Ectodermal cell (in vitro differentiated cells): ENCODE data around the gene PPP2R5C.
"Not testable (repeated sequence)": the region's sequence is repeated elsewhere in the genome, so short reads cannot be mapped to it uniquely, and the experiment has no call there.

Experiments
- H3K27ac ChIP-seq: 2 replicates; pipeline ENCODE4 v1.7.0; 2013; ENCODE audit warnings: mild to moderate bottlenecking, low read depth, low read length; ENCODE audit not compliant: insufficient read depth, poor library complexity, severe bottlenecking
- H3K27me3 ChIP-seq: 2 replicates; pipeline ENCODE4 v1.7.0; 2013; ENCODE audit warnings: mild to moderate bottlenecking, low read length; ENCODE audit not compliant: insufficient read depth, control insufficient read depth, poor library complexity, severe bottlenecking
- H3K36me3 ChIP-seq: one replicate; pipeline ENCODE4 v1.7.0; 2013; ENCODE audit warnings: low read length; ENCODE audit not compliant: control insufficient read depth, insufficient read depth
- H3K4me1 ChIP-seq: one replicate; pipeline ENCODE4 v1.7.0; 2013; ENCODE audit warnings: low read length; ENCODE audit not compliant: control insufficient read depth, insufficient read depth
- H3K4me3 ChIP-seq: 2 replicates; pipeline ENCODE4 v1.7.0; 2013; ENCODE audit warnings: low read depth, low read length, control low read depth; ENCODE audit not compliant: insufficient read depth
- H3K9me3 ChIP-seq: 2 replicates; pipeline ENCODE4 v1.7.0; 2013; ENCODE audit warnings: mild to moderate bottlenecking, low read length, moderate library complexity; ENCODE audit not compliant: control insufficient read depth
- WGBS, 2 experiments: methylation state at CpG; one replicate each; pipeline ENCODE4 v1.1.7; 2013; ENCODE audit warnings: missing lambda C conversion rate in 2 of 2; 5-methylcytosine and 5-hydroxymethylcytosine counted together

Gene PPP2R5C

GRCh38 chr14:101727611-101728366 lies 33.7 kb upstream of the PPP2R5C start:
- Histone ChIP-seq H3K4me1 (peaks cover 8% of the 10 kb centered on the region), H3K9me3 (no peaks in the 10 kb centered on the region), H3K27ac (no peak overlapping the region), H3K27me3 (no peaks in the 10 kb centered on the region), H3K4me3 (no peak overlapping the region), H3K36me3 (no peaks in the 10 kb centered on the region)
- 94 to 95% methylated on average over 7 of the region's 7 CpGs for WGBS, 2 experiments

GRCh38 chr14:101728367-101728742 lies 33.2 kb upstream of the PPP2R5C start:
- peaks cover 8% of the 10 kb centered on the region for H3K4me1 ChIP-seq
- H3K36me3 ChIP-seq: no peaks in the 10 kb centered on the region
- H3K9me3 ChIP-seq: no peaks in the 10 kb centered on the region
- H3K27ac ChIP-seq: no peak overlapping the region
- no peaks in the 10 kb centered on the region for H3K27me3 ChIP-seq
- 91 to 94% methylated on average over 10 of the region's 10 CpGs for WGBS, 2 experiments
- H3K4me3 ChIP-seq: no peak overlapping the region

- Histone ChIP-seq H3K27me3 (no peaks in the 10 kb centered on the region), H3K9me3 (no peaks in the 10 kb centered on the region), H3K27ac (no peak overlapping the region), H3K4me3 (no peak overlapping the region), H3K36me3 (no peaks in the 10 kb centered on the region), H3K4me1 (peaks cover 8% of the 10 kb centered on the region)
- WGBS, 2 experiments: 93 to 94% methylated on average over 6 of the region's 6 CpGs
These were observed 32.1 kb upstream of the PPP2R5C start for GRCh38 chr14:101729382-101729781.

GRCh38 chr14:101730157-101730556 lies 31.4 kb upstream of the PPP2R5C start:
- H3K4me3 ChIP-seq, H3K9me3 ChIP-seq, H3K36me3 ChIP-seq, H3K4me1 ChIP-seq, H3K27ac ChIP-seq, H3K27me3 ChIP-seq: not testable (repeated sequence)
- WGBS, 2 experiments: 92 to 93% methylated on average over 4 of the region's 4 CpGs

- no peak overlapping the region for H3K4me3 ChIP-seq
- H3K9me3 ChIP-seq: no peaks in the 10 kb centered on the region
- H3K36me3 ChIP-seq: no peaks in the 10 kb centered on the region
- no peak overlapping the region for H3K27ac ChIP-seq
- H3K4me1 ChIP-seq: peaks cover 8% of the 10 kb centered on the region
- no peaks in the 10 kb centered on the region for H3K27me3 ChIP-seq
- WGBS, 2 experiments: 85 to 90% methylated on average over 3 of the region's 3 CpGs
These were observed 30.8 kb upstream of the PPP2R5C start for GRCh38 chr14:101730626-101731186.

- Histone ChIP-seq H3K9me3 (no peaks in the 10 kb centered on the region), H3K36me3 (no peaks in the 10 kb centered on the region), H3K4me1 (peaks cover 8% of the 10 kb centered on the region), H3K27me3 (no peaks in the 10 kb centered on the region), H3K4me3 (no peak overlapping the region), H3K27ac (no peak overlapping the region)
- whole genome bisulfite sequencing, 2 experiments: 43 to 52% methylated on average over 16 of the region's 16 CpGs
These were observed 30.1 kb upstream of the PPP2R5C start for GRCh38 chr14:101731187-101732080.

GRCh38 chr14:101732118-101732517 lies 29.4 kb upstream of the PPP2R5C start:
- H3K36me3 ChIP-seq: no peaks in the 10 kb centered on the region
- peaks cover 8% of the 10 kb centered on the region for H3K4me1 ChIP-seq
- no peaks in the 10 kb centered on the region for H3K27me3 ChIP-seq
- H3K9me3 ChIP-seq: no peaks in the 10 kb centered on the region
- H3K27ac ChIP-seq: no peak overlapping the region
- H3K4me3 ChIP-seq: no peak overlapping the region
- WGBS, 2 experiments: 93 to 96% methylated on average over 5 of the region's 5 CpGs

- no peaks in the 10 kb centered on the region for H3K9me3 ChIP-seq
- no peaks in the 10 kb centered on the region for H3K27me3 ChIP-seq
- no peak overlapping the region for H3K4me3 ChIP-seq
- H3K27ac ChIP-seq: no peak overlapping the region
- peaks cover 8% of the 10 kb centered on the region for H3K4me1 ChIP-seq
- 92 to 95% methylated on average over 4 of the region's 4 CpGs for WGBS, 2 experiments
- H3K36me3 ChIP-seq: no peaks in the 10 kb centered on the region
These were observed 28.3 kb upstream of the PPP2R5C start for GRCh38 chr14:101733211-101733610.

- no peak overlapping the region for H3K27ac ChIP-seq
- no peak overlapping the region for H3K4me3 ChIP-seq
- H3K4me1 ChIP-seq: peaks cover 8% of the 10 kb centered on the region
- no peaks in the 10 kb centered on the region for H3K27me3 ChIP-seq
- no peaks in the 10 kb centered on the region for H3K36me3 ChIP-seq
- WGBS, 2 experiments: 93% methylated on average over 16 of the region's 16 CpGs
- H3K9me3 ChIP-seq: no peaks in the 10 kb centered on the region
These were observed 27.2 kb upstream of the PPP2R5C start for GRCh38 chr14:101734246-101734847.

- Histone ChIP-seq H3K9me3 (no peaks in the 10 kb centered on the region), H3K4me1 (peaks cover 8% of the 10 kb centered on the region), H3K36me3 (no peaks in the 10 kb centered on the region), H3K4me3 (no peak overlapping the region), H3K27me3 (no peaks in the 10 kb centered on the region), H3K27ac (no peak overlapping the region)
- WGBS, 2 experiments: 90 to 91% methylated on average over 7 of the region's 7 CpGs
These were observed 26.1 kb upstream of the PPP2R5C start for GRCh38 chr14:101735453-101735852.
